OCI-LY7 (cell line): Measurements from ENCODE around the gene MACROD2. TPM values are rescaled to one million over a fixed set of nuclear protein-coding genes. Genes with fewer than 3 reads are reported as not detected.

ENCODE experiments used
- BruUV-seq: library from RNA; stranded (reverse); fragments of 400-500 nt; replicated peaks from 2 replicates; lab custom pipeline; 2021; lab: Mats Ljungman, UMichigan
- CTCF ChIA-PET: fragments of 300-600 bp; sonication (Branson Sonifier 250); formaldehyde crosslinking; loops from one replicate; lab custom pipeline; 2022; ENCODE audit warnings: antibody characterized with exemption; ENCODE audit not compliant: unreplicated experiment; lab: Charles Lee
- POLR2A ChIA-PET: fragments of 300-600 bp; sonication (Branson Sonifier 250); formaldehyde crosslinking; loops from one replicate; lab custom pipeline; 2022; ENCODE audit warnings: antibody characterized with exemption; lab: Charles Lee
- DNase-seq: peaks from one replicate; pipeline ENCODE4 v3.0.0-alpha.2; 2015; ENCODE audit warnings: low spot score
- H2AFZ ChIP-seq: fragments of 200-600 bp; sonication (generic), shearing (Covaris generic); 2 replicates; pipeline ENCODE4 v1.6.1; 2014; ENCODE audit warnings: mild to moderate bottlenecking, antibody characterized with exemption, low read length, moderate library complexity
- H3K27ac ChIP-seq: fragments of 200-600 bp; sonication (generic); 2 replicates; pipeline ENCODE4 v1.5.1; 2014; ENCODE audit warnings: mixed run types, low read depth, mild to moderate bottlenecking, moderate library complexity, low read length, inconsistent platforms; ENCODE audit not compliant: poor library complexity, severe bottlenecking
- H3K36me3 ChIP-seq: fragments of 200-600 bp; sonication (generic); 2 replicates; pipeline ENCODE4 v1.6.1; 2014; ENCODE audit warnings: mild to moderate bottlenecking, antibody characterized with exemption, low read length, moderate library complexity, mixed read lengths; ENCODE audit not compliant: insufficient read depth
- H3K4me1 ChIP-seq: fragments of 200-600 bp; sonication (generic); 2 replicates; pipeline ENCODE4 v1.5.1; 2014; ENCODE audit warnings: mild to moderate bottlenecking, low read length; ENCODE audit not compliant: insufficient read depth, poor library complexity, severe bottlenecking
- H3K4me2 ChIP-seq: fragments of 200-600 bp; sonication (generic); 2 replicates; pipeline ENCODE4 v1.6.1; 2014; ENCODE audit warnings: mild to moderate bottlenecking, low read length
- H3K4me3 ChIP-seq: fragments of 200-600 bp; sonication (generic); 2 replicates; pipeline ENCODE4 v1.5.1; 2014; ENCODE audit warnings: mild to moderate bottlenecking, low read depth, low read length; ENCODE audit not compliant: poor library complexity, severe bottlenecking
- H3K79me2 ChIP-seq: fragments of 200-600 bp; sonication (generic); 2 replicates; pipeline ENCODE4 v1.6.1; 2016; ENCODE audit warnings: low read depth, mild to moderate bottlenecking, low read length, moderate library complexity, mixed read lengths; ENCODE audit not compliant: insufficient read depth
- H3K9me2 ChIP-seq: fragments of 200-600 bp; sonication (generic); 2 replicates; pipeline ENCODE4 v1.6.1; 2016; ENCODE audit warnings: mild to moderate bottlenecking, low read length, mixed read lengths; ENCODE audit not compliant: insufficient read depth
- H3K9me3 ChIP-seq: fragments of 200-600 bp; sonication (generic); 2 replicates; pipeline ENCODE4 v1.6.1; 2014; ENCODE audit warnings: mild to moderate bottlenecking, mixed run types, low read length, mixed read lengths
- H4K20me1 ChIP-seq: fragments of 200-600 bp; sonication (generic); 2 replicates; pipeline ENCODE4 v1.6.1; 2014; ENCODE audit warnings: mild to moderate bottlenecking, antibody characterized with exemption, low read length, moderate library complexity, mixed read lengths; ENCODE audit not compliant: insufficient read depth
- EZH2phosphoT487 ChIP-seq: fragments of 200-600 bp; sonication (generic); IDR thresholded peaks from 2 replicates; pipeline ENCODE4 v1.6.1; 2018; ENCODE audit warnings: low read depth, borderline replicate concordance, mild to moderate bottlenecking, mixed run types, antibody characterized with exemption, low read length, moderate library complexity, mixed read lengths
- intact Hi-C: fragments of 100-400 bp; cut with micrococcal nuclease; formaldehyde crosslinking; loops from one replicate; pipeline ENCODE4 v1.10.0; 2022; ENCODE audit not compliant: unreplicated experiment
- total RNA-seq, 2 experiments: library from RNA; depleted of rRNA in 1 of 2; stranded (reverse); fragments of >200 nt in 1 of 2; shearing (Covaris generic) in 1 of 2; gene quantifications; 2 replicates each; pipeline ENCODE4 v1.2.3, GENCODE V29; 2014 to 2022
- TF ChIP-seq, protein P1 (sequence below): fragments of 200-600 bp; sonication (generic); conservative IDR thresholded peaks from 2 replicates; pipeline ENCODE4 v1.5.1; 2014; ENCODE audit warnings: mild to moderate bottlenecking, antibody characterized with exemption, low read length, moderate library complexity, mixed read lengths

Gene MACROD2
- total RNA-seq, 2 experiments from 2014 or later = 0.09 to 4.5 TPM

DNA sequence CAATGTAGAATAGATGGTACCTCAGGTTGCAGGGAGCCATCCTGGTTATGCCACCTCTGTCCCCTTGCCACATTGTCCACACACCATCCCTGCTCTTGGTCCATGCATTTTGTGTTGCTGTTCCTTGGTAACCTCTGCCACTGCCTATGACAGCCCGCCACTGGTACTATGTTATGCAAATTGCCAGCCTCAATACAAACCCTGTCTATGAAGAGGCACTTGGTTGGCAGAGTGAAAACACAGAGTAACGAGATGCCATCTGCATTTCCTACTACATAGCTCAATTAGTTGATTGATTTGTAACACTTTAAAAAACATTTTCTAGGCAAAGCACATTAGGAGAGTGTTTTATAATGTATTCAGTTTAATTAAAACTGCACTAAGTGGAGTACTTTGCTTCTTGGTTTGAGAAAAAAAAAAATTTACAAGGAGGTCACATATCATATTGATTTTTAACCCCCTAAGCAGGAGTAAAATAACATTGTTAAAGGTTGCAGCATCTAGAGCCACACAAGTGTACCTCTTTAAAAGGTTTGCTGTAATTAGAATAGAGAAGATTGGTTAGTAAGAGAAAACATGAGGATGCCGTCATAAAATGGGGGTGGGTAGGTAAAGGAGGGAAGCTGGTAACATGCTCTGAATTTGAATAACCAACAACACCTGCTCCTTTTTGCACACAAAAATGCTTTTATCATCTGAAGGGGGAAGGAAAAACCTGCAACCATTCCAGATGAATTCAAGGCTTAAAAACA lies 1760.9 kb downstream of the MACROD2 start:
- Histone ChIP-seq H3K27ac (no peak overlapping the region), H3K9me2 (no peaks in the 10 kb centered on the region), H4K20me1 (no peaks in the 10 kb centered on the region), H3K36me3 (no peaks in the 10 kb centered on the region), H3K9me3 (no peaks in the 10 kb centered on the region), H3K4me2 (no peak overlapping the region), H2AFZ (no peak overlapping the region), H3K4me3 (no peak overlapping the region), H3K4me1 (peaks cover 3% of the 10 kb centered on the region), H3K79me2 (no peaks in the 10 kb centered on the region)
- ChIA-PET POLR2A (no interaction called here), CTCF (no interaction called here)
- intact Hi-C loops = no loop called here
- DNase-seq = no peak
- TF ChIP-seq, protein P1, sequence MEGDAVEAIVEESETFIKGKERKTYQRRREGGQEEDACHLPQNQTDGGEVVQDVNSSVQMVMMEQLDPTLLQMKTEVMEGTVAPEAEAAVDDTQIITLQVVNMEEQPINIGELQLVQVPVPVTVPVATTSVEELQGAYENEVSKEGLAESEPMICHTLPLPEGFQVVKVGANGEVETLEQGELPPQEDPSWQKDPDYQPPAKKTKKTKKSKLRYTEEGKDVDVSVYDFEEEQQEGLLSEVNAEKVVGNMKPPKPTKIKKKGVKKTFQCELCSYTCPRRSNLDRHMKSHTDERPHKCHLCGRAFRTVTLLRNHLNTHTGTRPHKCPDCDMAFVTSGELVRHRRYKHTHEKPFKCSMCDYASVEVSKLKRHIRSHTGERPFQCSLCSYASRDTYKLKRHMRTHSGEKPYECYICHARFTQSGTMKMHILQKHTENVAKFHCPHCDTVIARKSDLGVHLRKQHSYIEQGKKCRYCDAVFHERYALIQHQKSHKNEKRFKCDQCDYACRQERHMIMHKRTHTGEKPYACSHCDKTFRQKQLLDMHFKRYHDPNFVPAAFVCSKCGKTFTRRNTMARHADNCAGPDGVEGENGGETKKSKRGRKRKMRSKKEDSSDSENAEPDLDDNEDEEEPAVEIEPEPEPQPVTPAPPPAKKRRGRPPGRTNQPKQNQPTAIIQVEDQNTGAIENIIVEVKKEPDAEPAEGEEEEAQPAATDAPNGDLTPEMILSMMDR = no peak
- no peak for TF ChIP-seq EZH2phosphoT487
- no TSS peak for BruUV-seq

GRCh38 chr20:15756754-15757115 lies 1761.4 kb downstream of the MACROD2 start:
- POLR2A ChIA-PET = no interaction called here
- TF ChIP-seq EZH2phosphoT487 = no peak
- TF ChIP-seq, protein P1 = no peak
- no peaks in the 10 kb centered on the region for H4K20me1 ChIP-seq
- no peaks in the 10 kb centered on the region for H3K79me2 ChIP-seq
- no peak overlapping the region for H3K4me3 ChIP-seq
- BruUV-seq = no TSS peak
- CTCF ChIA-PET = no interaction called here
- intact Hi-C loops = no loop called here
- H3K27ac ChIP-seq = no peak overlapping the region
- no peak for DNase-seq
- no peaks in the 10 kb centered on the region for H3K9me3 ChIP-seq
- peaks cover 3% of the 10 kb centered on the region for H3K4me1 ChIP-seq
- no peak overlapping the region for H3K4me2 ChIP-seq
- no peak overlapping the region for H2AFZ ChIP-seq
- H3K36me3 ChIP-seq = no peaks in the 10 kb centered on the region
- no peaks in the 10 kb centered on the region for H3K9me2 ChIP-seq

- Histone ChIP-seq H4K20me1 (no peaks in the 10 kb centered on the region), H3K4me3 (no peak overlapping the region), H3K27ac (no peak overlapping the region), H3K36me3 (no peaks in the 10 kb centered on the region), H3K4me2 (no peak overlapping the region), H3K79me2 (no peaks in the 10 kb centered on the region), H3K9me3 (no peaks in the 10 kb centered on the region), H3K4me1 (peaks cover 3% of the 10 kb centered on the region), H3K9me2 (no peaks in the 10 kb centered on the region), H2AFZ (no peak overlapping the region)
- intact Hi-C loops = no loop called here
- TF ChIP-seq, protein P1 = no peak
- no peak for TF ChIP-seq EZH2phosphoT487
- ChIA-PET POLR2A (no interaction called here), CTCF (no interaction called here)
- DNase-seq = no peak
- BruUV-seq = no TSS peak
Measured at GRCh38 chr20:15759594-15759993, 1764.3 kb downstream of the MACROD2 start.
